ENCODE results near the gene NANOGP8.

- TF ChIP-seq SUZ12 (IDR thresholded peaks at IDR 0.05; ENCODE audit: extremely low read depth, insufficient read depth, insufficient read length) (no peak), ZNF274 (IDR thresholded peaks at IDR 0.05; ENCODE audit: low read depth, low read length) (no peak)
These were observed 23.4 kb upstream of the NANOGP8 start for GRCh38 chr15:35108453-35108852.

All from NT2/D1 (cell line).